Naive thymus-derived CD4-positive, alpha-beta T cell (primary cell): ENCODE data around the gene PHF12. TPM values are rescaled to one million over a fixed set of nuclear protein-coding genes. Genes with fewer than 3 reads are reported as not detected.

ENCODE experiments used
- ATAC-seq: fragments of 150-1000 bp; cut with Tn5 transposase; 2 replicates; pipeline ENCODE4 v1.10.0; 2021; ENCODE audit warnings: mild to moderate bottlenecking, moderate library complexity
- CTCF ChIA-PET: fragments of 350-600 bp; sonication (Branson Sonifier 250); formaldehyde crosslinking; loops from one replicate; lab custom pipeline; 2021; ENCODE audit warnings: antibody characterized with exemption; lab: Charles Lee
- POLR2A ChIA-PET: fragments of 350-600 bp; sonication (Branson Sonifier 250); formaldehyde crosslinking; loops from one replicate; lab custom pipeline; 2021; ENCODE audit warnings: antibody characterized with exemption, inconsistent platforms; lab: Charles Lee
- DNase-seq, 9 donors: peaks; one replicate each; pipeline versions ENCODE4 v3.0.0 to v3.0.0-alpha.2; 2020 to 2022; ENCODE audit warnings: mixed read lengths in 1 of 9
- H3K27ac ChIP-seq: one replicate; pipeline ENCODE4 v1.7.0; 2013; ENCODE audit warnings: mild to moderate bottlenecking, low read depth, low read length, moderate library complexity
- H3K27me3 ChIP-seq, 2 donors: one replicate each; pipeline ENCODE4 v1.7.0; 2013; ENCODE audit warnings: low read length in 2 of 2, mild to moderate bottlenecking in 2 of 2, moderate library complexity in 2 of 2; ENCODE audit not compliant: control insufficient read depth in 2 of 2, insufficient read depth in 2 of 2
- H3K36me3 ChIP-seq, 3 experiments: 1 replicate in 2 of 3; 2 replicates in 1 of 3; pipeline ENCODE4 v1.7.0; 2013; ENCODE audit warnings: low read length in 3 of 3, mild to moderate bottlenecking in 3 of 3, moderate library complexity in 1 of 3; ENCODE audit not compliant: insufficient read depth in 3 of 3, control insufficient read depth in 2 of 3
- H3K4me1 ChIP-seq, 2 donors: one replicate each; pipeline ENCODE4 v1.7.0; 2013; ENCODE audit warnings: low read length in 2 of 2, mild to moderate bottlenecking in 2 of 2, moderate library complexity in 1 of 2; ENCODE audit not compliant: control insufficient read depth in 2 of 2, insufficient read depth in 2 of 2
- H3K4me3 ChIP-seq: 2 replicates; pipeline ENCODE4 v1.7.0; 2013; ENCODE audit warnings: mild to moderate bottlenecking, low read length
- H3K9me3 ChIP-seq, 3 experiments: 1 replicate in 2 of 3; 2 replicates in 1 of 3; pipeline ENCODE4 v1.7.0; 2013; ENCODE audit warnings: low read length in 3 of 3; ENCODE audit not compliant: control insufficient read depth in 2 of 3
- H3K27ac Mint-ChIP-seq, 9 donors: one replicate each; pipeline ENCODE4 v1.8.0; 2020 to 2022; ENCODE audit warnings: mixed read lengths in 9 of 9, mild to moderate bottlenecking in 8 of 9, moderate library complexity in 5 of 9, inconsistent platforms in 2 of 9
- H3K27me3 Mint-ChIP-seq, 5 donors: one replicate each; pipeline ENCODE4 v1.8.0; 2021 to 2022; ENCODE audit warnings: mixed read lengths in 5 of 5, mild to moderate bottlenecking in 1 of 5
- H3K36me3 Mint-ChIP-seq, 5 donors: one replicate each; pipeline ENCODE4 v1.8.0; 2020 to 2022; ENCODE audit warnings: mixed read lengths in 5 of 5, mild to moderate bottlenecking in 3 of 5, inconsistent platforms in 1 of 5
- H3K4me1 Mint-ChIP-seq, 7 donors: one replicate each; pipeline ENCODE4 v1.8.0; 2020 to 2022; ENCODE audit warnings: mixed read lengths in 7 of 7, mild to moderate bottlenecking in 3 of 7, inconsistent platforms in 1 of 7
- H3K4me3 Mint-ChIP-seq, 10 donors: one replicate each; pipeline ENCODE4 v1.8.0; 2020 to 2022; ENCODE audit warnings: mild to moderate bottlenecking in 10 of 10, mixed read lengths in 10 of 10, moderate library complexity in 6 of 10, inconsistent platforms in 2 of 10
- H3K9me3 Mint-ChIP-seq, 11 donors: one replicate each; pipeline ENCODE4 v1.8.0; 2020 to 2022; ENCODE audit warnings: mixed read lengths in 11 of 11, mild to moderate bottlenecking in 4 of 11, inconsistent platforms in 1 of 11, moderate library complexity in 1 of 11
- intact Hi-C, 2 donors: fragments of 100-400 bp; cut with micrococcal nuclease; formaldehyde crosslinking; loops; one replicate each; pipeline ENCODE4 v1.15.1; 2023
- polyA plus RNA-seq, 2 donors: library from polyadenylated mRNA; unstranded; fragments of 300-500 nt; fragmentation: Illumina TruSeq; gene quantifications; one replicate each; pipeline ENCODE4 v1.2.3, GENCODE V29; 2021
- total RNA-seq, 6 experiments: library from RNA in 5 of 6; stranded (reverse) in 5 of 6; gene quantifications; 1 replicate in 5 of 6; 2 replicates in 1 of 6; pipeline ENCODE4 v1.2.3 and lab custom pipeline; 2021 to 2026

Gene PHF12
- total and polyA plus RNA-seq, 7 experiments from 2014 or later: 6.2 to 162 (median 129) TPM

- intact Hi-C loops: loop anchor here in 1 of 2 donors (1.0 kb wide), 1 partner anchor 7 kb away; no protein-coding TSS in a partner anchor
- no peaks in the 10 kb centered on the region for H3K9me3 ChIP-seq
- peaks cover 0 to 4% (median 0%) of the 10 kb centered on the region in 5 donors for H3K27me3 Mint-ChIP-seq
- peak overlapping the region; percentile 85 for H3K4me3 ChIP-seq
- CTCF ChIA-PET: interaction anchor here (0.7 to 1.3 kb wide), 4 partner anchors 13 to 221 kb away, joined by 3 to 8 read pairs (median 3); partner anchors contain the start of gene TLCD1
- POLR2A ChIA-PET: interaction anchor here (0.7 to 12.3 kb wide), 9 partner anchors 10 to 376 kb away, joined by 3 to 183 read pairs (median 9); partner anchors contain the start of genes DHRS13, FLOT2, PIGS and RPL23A
- peak overlapping the region; percentile 88 to 98 (median 96) for H3K27ac Mint-ChIP-seq
- H3K4me3 Mint-ChIP-seq: peak overlapping the region in 9 of 10 donors; percentile 94 to 97 (median 96)
- peak in 3 of 9 donors; percentile 10 to 26 (median 19) for DNase-seq
- ATAC-seq: no peak
- peaks cover 0 to 28% (median 6%) of the 10 kb centered on the region in 5 donors for H3K36me3 Mint-ChIP-seq
- peaks cover 30 to 47% of the 10 kb centered on the region in 2 donors for H3K4me1 ChIP-seq
- H3K27ac ChIP-seq: peak overlapping the region; percentile 89
- peaks cover 0 to 33% (median 11%) of the 10 kb centered on the region in 3 experiments for H3K36me3 ChIP-seq
- no peaks in the 10 kb centered on the region for H3K27me3 ChIP-seq
- H3K9me3 Mint-ChIP-seq: no peaks in the 10 kb centered on the region
- H3K4me1 Mint-ChIP-seq: peaks cover 40 to 65% (median 54%) of the 10 kb centered on the region in 7 donors
These were observed 3.7 kb downstream of the PHF12 start for GRCh38 chr17:28947639-28948038.

- no peak overlapping the region for H3K27ac ChIP-seq
- Mint-ChIP-seq H3K27me3 (peaks cover 0 to 4% (median 0%) of the 10 kb centered on the region in 5 donors), H3K4me3 (peak overlapping the region in 9 of 10 donors; percentile 37 to 97 (median 71)), H3K36me3 (peaks cover 0 to 33% (median 9%) of the 10 kb centered on the region in 5 donors), H3K9me3 (no peaks in the 10 kb centered on the region), H3K27ac (peak overlapping the region in 8 of 9 donors; percentile 55 to 96 (median 70)), H3K4me1 (peaks cover 50 to 76% (median 60%) of the 10 kb centered on the region in 7 donors)
- no peak for DNase-seq
- ATAC-seq: no peak
- ChIA-PET CTCF (interaction anchor here (1.4 kb wide), 1 partner anchor 183 kb away, joined by 5 read pairs; no protein-coding TSS in a partner anchor), POLR2A (interaction anchor here (0.6 to 12.3 kb wide), 7 partner anchors 9 to 195 kb away, joined by 3 to 183 read pairs (median 4); partner anchors contain the start of genes DHRS13 and FLOT2)
- peaks cover 0 to 33% (median 11%) of the 10 kb centered on the region in 3 experiments for H3K36me3 ChIP-seq
- H3K27me3 ChIP-seq: no peaks in the 10 kb centered on the region
- peaks cover 28 to 45% of the 10 kb centered on the region in 2 donors for H3K4me1 ChIP-seq
- intact Hi-C loops: no loop called here
- no peak overlapping the region for H3K4me3 ChIP-seq
- no peaks in the 10 kb centered on the region for H3K9me3 ChIP-seq
These were observed 5.1 kb downstream of the PHF12 start for GRCh38 chr17:28946239-28946638.

- Histone ChIP-seq H3K27ac (no peak overlapping the region), H3K9me3 (no peaks in the 10 kb centered on the region), H3K36me3 (peaks cover 0 to 22% (median 11%) of the 10 kb centered on the region in 3 experiments), H3K27me3 (no peaks in the 10 kb centered on the region), H3K4me1 (peaks cover 39 to 45% of the 10 kb centered on the region in 2 donors), H3K4me3 (no peak overlapping the region)
- Mint-ChIP-seq H3K27ac (peak overlapping the region in 8 of 9 donors; percentile 20 to 96 (median 72)), H3K4me3 (peak overlapping the region in 9 of 10 donors; percentile 27 to 97 (median 63)), H3K9me3 (no peaks in the 10 kb centered on the region), H3K4me1 (peaks cover 61 to 87% (median 71%) of the 10 kb centered on the region in 7 donors), H3K36me3 (peaks cover 0 to 34% (median 9%) of the 10 kb centered on the region in 5 donors), H3K27me3 (no peaks in the 10 kb centered on the region)
- ChIA-PET CTCF (interaction anchor here (0.5 to 1.4 kb wide), 4 partner anchors 11 to 218 kb away, joined by 3 to 5 read pairs (median 4); no protein-coding TSS in a partner anchor), POLR2A (interaction anchor here (1.3 to 12.3 kb wide), 2 partner anchors 17 to 47 kb away, joined by 4 to 183 read pairs; partner anchors contain the start of genes DHRS13 and FLOT2)
- intact Hi-C loops: no loop called here
- no peak for DNase-seq
- no peak for ATAC-seq
These were observed 6.2 kb downstream of the PHF12 start for GRCh38 chr17:28944862-28945741.

GRCh38 chr17:28944343-28944742 lies 7.0 kb downstream of the PHF12 start:
- CTCF ChIA-PET: interaction anchor here (0.8 to 1.3 kb wide), 2 partner anchors 33 to 217 kb away, joined by 3 to 4 read pairs; no protein-coding TSS in a partner anchor
- no peaks in the 10 kb centered on the region for H3K9me3 Mint-ChIP-seq
- peaks cover 65 to 95% (median 78%) of the 10 kb centered on the region in 7 donors for H3K4me1 Mint-ChIP-seq
- H3K36me3 Mint-ChIP-seq: peaks cover 0 to 34% (median 9%) of the 10 kb centered on the region in 5 donors
- H3K4me1 ChIP-seq: peaks cover 47% of the 10 kb centered on the region in 2 donors
- intact Hi-C loops: no loop called here
- H3K9me3 ChIP-seq: no peaks in the 10 kb centered on the region
- POLR2A ChIA-PET: interaction anchor here (0.7 to 12.3 kb wide), 5 partner anchors 10 to 404 kb away, joined by 3 to 183 read pairs (median 4); partner anchors contain the start of genes DHRS13 and FLOT2
- H3K36me3 ChIP-seq: peaks cover 0 to 15% (median 11%) of the 10 kb centered on the region in 3 experiments
- no peaks in the 10 kb centered on the region for H3K27me3 ChIP-seq
- H3K4me3 ChIP-seq: no peak overlapping the region
- no peak for ATAC-seq
- H3K27ac ChIP-seq: no peak overlapping the region
- DNase-seq: no peak
- peak overlapping the region in 4 of 10 donors; percentile 7 to 96 (median 55) for H3K4me3 Mint-ChIP-seq
- H3K27me3 Mint-ChIP-seq: no peaks in the 10 kb centered on the region
- H3K27ac Mint-ChIP-seq: peak overlapping the region in 3 of 9 donors; percentile 1 to 67 (median 1)

- ATAC-seq: no peak
- Mint-ChIP-seq H3K36me3 (peaks cover 0 to 30% (median 9%) of the 10 kb centered on the region in 5 donors), H3K4me1 (peaks cover 65 to 97% (median 83%) of the 10 kb centered on the region in 7 donors), H3K27me3 (no peaks in the 10 kb centered on the region), H3K27ac (peak overlapping the region in 2 of 9 donors; percentile 41 to 43), H3K9me3 (no peaks in the 10 kb centered on the region), H3K4me3 (peak overlapping the region in 1 of 10 donors; percentile 43)
- ChIA-PET CTCF (no interaction called here), POLR2A (interaction anchor here (0.7 to 12.6 kb wide), 6 partner anchors 8 to 696 kb away, joined by 3 to 183 read pairs (median 4); partner anchors contain the start of genes DHRS13, FLOT2, PHF12 and RPL23A)
- intact Hi-C loops: no loop called here
- no peaks in the 10 kb centered on the region for H3K27me3 ChIP-seq
- H3K4me3 ChIP-seq: no peak overlapping the region
- no peak for DNase-seq
- peaks cover 0 to 11% (median 10%) of the 10 kb centered on the region in 3 experiments for H3K36me3 ChIP-seq
- H3K9me3 ChIP-seq: no peaks in the 10 kb centered on the region
- H3K4me1 ChIP-seq: peaks cover 47 to 51% of the 10 kb centered on the region in 2 donors
- no peak overlapping the region for H3K27ac ChIP-seq
These were observed 8.4 kb downstream of the PHF12 start for GRCh38 chr17:28942925-28943324.
